Measurements from ENCODE around the gene GFRA1. TPM values are rescaled to one million over a fixed set of nuclear protein-coding genes. Genes with fewer than 3 reads are reported as not detected.

Gene GFRA1
- total and polyA plus RNA-seq, 2 of the 4 experiments (the other 2 are of a cell fraction): 9.1 to 9.3 TPM

GRCh38 chr10:116109481-116109880, 163.5 kb downstream of the GFRA1 start:
- H3K4me2 ChIP-seq (ENCODE audit: low read depth, low read length): no peak overlapping the region
- BruUV-seq (replicated peaks): no TSS peak
- no peak overlapping the region for H4K91ac ChIP-seq (ENCODE audit: insufficient read depth, low read depth, low read length)
- H2BK5ac ChIP-seq (ENCODE audit: low read depth, low read length, poor library complexity, severe bottlenecking): no peak overlapping the region
- no peak for ATAC-seq (ENCODE audit: low read depth)
- in situ Hi-C loops (cut with MboI; ENCODE audit: low sequenced_read_pairs): no loop called here
- no peaks in the 10 kb centered on the region for H3K79me1 ChIP-seq (ENCODE audit: low read depth in 1 of 2, low read length in 2 of 2)
- no peak overlapping the region for H3K4ac ChIP-seq (ENCODE audit: low read depth, low read length)
- no peak overlapping the region for H2AFZ ChIP-seq (replicated peaks; ENCODE audit: low read length, poor library complexity)
- no peak overlapping the region for H3K27ac ChIP-seq (ENCODE audit: insufficient read depth, low read length)
- H3K27me3 ChIP-seq (ENCODE audit: control insufficient read depth, insufficient read depth, low read length): no peaks in the 10 kb centered on the region
- no peak for DNase-seq
- H2BK120ac ChIP-seq (ENCODE audit: low read depth, low read length): no peak overlapping the region
- intact Hi-C loops (cut with micrococcal nuclease): no loop called here
- POLR2A ChIA-PET (ENCODE audit: unreplicated experiment): no interaction called here
- no peaks in the 10 kb centered on the region for H3K9me3 ChIP-seq (ENCODE audit: control insufficient read depth, insufficient read depth, low read length)
- TF ChIP-seq RFX5 (IDR thresholded peaks at IDR 0.05; ENCODE audit: low read depth, low read length) (no peak), CHD1 (IDR thresholded peaks at IDR 0.05; ENCODE audit: low read depth, low read length) (no peak), MXI1 (IDR thresholded peaks at IDR 0.05; ENCODE audit: borderline replicate concordance, low read depth, low read length) (no peak), MAFK (IDR thresholded peaks at IDR 0.05; ENCODE audit: low read depth, low read length) (no peak), FOS (IDR thresholded peaks at IDR 0.05; ENCODE audit: low read depth, low read length) (no peak), POLR2A (IDR thresholded peaks at IDR 0.05; ENCODE audit: low read depth, low read length) (no peak)
- WGBS, 2 experiments (ENCODE audit: extremely low coverage in 2 of 2, insufficient read length in 1 of 2): 85% methylated on average over 5 of the region's 8 CpGs; no CpG with 5 or more reads in 1 of the 2 experiments
- no peak overlapping the region for H3K4me3 ChIP-seq (ENCODE audit: insufficient read depth, low read depth, low read length)
- H3K18ac ChIP-seq (ENCODE audit: low read depth, low read length): no peak overlapping the region
- no peaks in the 10 kb centered on the region for H4K20me1 ChIP-seq (ENCODE audit: insufficient read depth, low read length)
- no peak overlapping the region for H4K5ac ChIP-seq (ENCODE audit: low read depth, low read length)
- H2BK15ac ChIP-seq (ENCODE audit: low read depth, low read length): no peak overlapping the region
- H3K4me1 ChIP-seq (ENCODE audit: control insufficient read depth, insufficient read depth, low read length): no peaks in the 10 kb centered on the region
- no peak overlapping the region for H3K56ac ChIP-seq (ENCODE audit: extremely low read depth, insufficient read depth, low read length)
- H2BK20ac ChIP-seq (ENCODE audit: low read depth, low read length): no peak overlapping the region
- no peak overlapping the region for H2AK5ac ChIP-seq (ENCODE audit: low read depth, low read length)
- dilution Hi-C loops (cut with HindIII; ENCODE audit: low sequenced_read_pairs, unreplicated experiment): no loop called here
- no peak overlapping the region for H3K23ac ChIP-seq (ENCODE audit: low read depth, low read length)
- H4K8ac ChIP-seq (ENCODE audit: low read depth in 2 of 2, low read length in 2 of 2): no peak overlapping the region
- no peak overlapping the region for H3K14ac ChIP-seq (replicated peaks; ENCODE audit: low read depth, low read length)
- no peak overlapping the region for H2AK9ac ChIP-seq (replicated peaks; ENCODE audit: low read depth, low read length, poor library complexity)
- H3K36me3 ChIP-seq (ENCODE audit: control insufficient read depth, insufficient read depth, low read length): no peaks in the 10 kb centered on the region
- CTCF ChIA-PET: no interaction called here
- peaks cover 4% of the 10 kb centered on the region; the same call in 1 of the 2 replicates for H3K9me1 ChIP-seq (ENCODE audit: insufficient read depth, low read length)
- H3K9ac ChIP-seq (ENCODE audit: low read depth, low read length): no peak overlapping the region
